A673 (cell line): ENCODE data around the gene TELO2.

Source experiments
- EZH2 ChIP-seq: fragments of 200-600 bp; sonication (generic); IDR thresholded peaks from 2 replicates; pipeline ENCODE4 v1.6.1; 2017; ENCODE audit warnings: borderline replicate concordance, low read depth, mild to moderate bottlenecking, mixed read lengths, antibody characterized with exemption, low read length; ENCODE audit not compliant: poor library complexity, severe bottlenecking
- TF ChIP-seq, protein P1 (sequence below): fragments of 300-800, 200-600 bp; sonication (generic); conservative IDR thresholded peaks from 2 replicates; pipeline ENCODE4 v1.5.1; 2017; ENCODE audit warnings: low read depth, mild to moderate bottlenecking, antibody characterized with exemption, low read length, moderate library complexity, mixed read lengths

GRCh38 chr16:1475552-1476114 lies 17.5 kb upstream of the TELO2 start:
- TF ChIP-seq, protein P1, sequence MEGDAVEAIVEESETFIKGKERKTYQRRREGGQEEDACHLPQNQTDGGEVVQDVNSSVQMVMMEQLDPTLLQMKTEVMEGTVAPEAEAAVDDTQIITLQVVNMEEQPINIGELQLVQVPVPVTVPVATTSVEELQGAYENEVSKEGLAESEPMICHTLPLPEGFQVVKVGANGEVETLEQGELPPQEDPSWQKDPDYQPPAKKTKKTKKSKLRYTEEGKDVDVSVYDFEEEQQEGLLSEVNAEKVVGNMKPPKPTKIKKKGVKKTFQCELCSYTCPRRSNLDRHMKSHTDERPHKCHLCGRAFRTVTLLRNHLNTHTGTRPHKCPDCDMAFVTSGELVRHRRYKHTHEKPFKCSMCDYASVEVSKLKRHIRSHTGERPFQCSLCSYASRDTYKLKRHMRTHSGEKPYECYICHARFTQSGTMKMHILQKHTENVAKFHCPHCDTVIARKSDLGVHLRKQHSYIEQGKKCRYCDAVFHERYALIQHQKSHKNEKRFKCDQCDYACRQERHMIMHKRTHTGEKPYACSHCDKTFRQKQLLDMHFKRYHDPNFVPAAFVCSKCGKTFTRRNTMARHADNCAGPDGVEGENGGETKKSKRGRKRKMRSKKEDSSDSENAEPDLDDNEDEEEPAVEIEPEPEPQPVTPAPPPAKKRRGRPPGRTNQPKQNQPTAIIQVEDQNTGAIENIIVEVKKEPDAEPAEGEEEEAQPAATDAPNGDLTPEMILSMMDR: no peak
- no peak for TF ChIP-seq EZH2
